ENCODE results near the gene SALL4. TPM values are rescaled to one million over a fixed set of nuclear protein-coding genes. Genes with fewer than 3 reads are reported as not detected.

SALL4 gene
- total RNA-seq, 1 experiment from 2014 or later, result 0.49 TPM

- ChIA-PET POLR2A (no interaction called here), CTCF (interaction anchor here (0.6 kb wide), 1 partner anchor 313 kb away, joined by 3 read pairs; no protein-coding TSS in a partner anchor)
- H3K36me3 Mint-ChIP-seq (ENCODE audit: insufficient read depth, unreplicated experiment), result no peaks in the 10 kb centered on the region
- intact Hi-C loops (cut with micrococcal nuclease), result no loop called here
- H3K4me3 Mint-ChIP-seq (ENCODE audit: unreplicated experiment), result no peak overlapping the region
- DNase-seq (ENCODE audit: unreplicated experiment), result no peak
- no peak for TF ChIP-seq CTCF (IDR thresholded peaks at IDR 0.05; ENCODE audit: unreplicated experiment)
- BruUV-seq (replicated peaks), result no TSS peak
- H3K4me1 Mint-ChIP-seq (ENCODE audit: insufficient read depth, unreplicated experiment), result peaks cover 6% of the 10 kb centered on the region
- no peaks in the 10 kb centered on the region for H3K27me3 Mint-ChIP-seq (ENCODE audit: insufficient read depth, unreplicated experiment)
- no peak overlapping the region for H3K27ac Mint-ChIP-seq (ENCODE audit: low read depth, unreplicated experiment)
- H3K9me3 Mint-ChIP-seq (ENCODE audit: unreplicated experiment), result no peaks in the 10 kb centered on the region
Observed at GRCh38 chr20:51772236-51772635, 30.1 kb downstream of the SALL4 start.

DNA sequence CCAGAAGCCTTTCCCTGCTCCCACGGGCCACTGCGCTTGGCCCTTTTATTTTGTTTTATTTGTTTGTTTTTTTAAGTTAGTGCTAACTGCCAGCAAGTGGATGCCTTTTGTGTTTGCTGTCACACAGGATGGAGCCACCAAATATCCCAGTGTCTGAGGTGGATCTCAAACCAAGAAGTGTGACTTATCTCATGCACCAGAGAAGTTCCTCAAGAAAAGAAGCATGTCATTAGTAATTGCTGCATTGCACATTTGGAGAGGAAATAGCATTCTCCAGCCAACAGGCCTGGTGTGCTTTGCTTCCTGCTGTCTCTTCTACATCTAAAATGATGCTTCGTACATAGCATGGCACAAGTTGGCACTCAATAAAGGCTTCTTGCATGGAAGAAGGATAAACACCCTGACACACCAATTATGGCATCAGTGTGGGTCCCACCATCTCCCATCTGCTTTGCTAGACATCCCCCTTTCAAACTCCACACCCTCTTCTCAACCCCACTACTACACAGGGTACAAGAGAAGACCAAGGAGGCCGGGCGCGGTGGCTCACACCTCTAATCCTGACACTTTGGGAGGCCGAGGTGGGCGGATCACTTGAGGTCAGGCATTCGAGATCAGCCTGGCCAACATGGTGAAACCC, 32.2 kb downstream of the SALL4 start:
- Mint-ChIP-seq H3K36me3 (ENCODE audit: insufficient read depth, unreplicated experiment) (no peaks in the 10 kb centered on the region), H3K27me3 (ENCODE audit: insufficient read depth, unreplicated experiment) (no peaks in the 10 kb centered on the region), H3K9me3 (ENCODE audit: unreplicated experiment) (no peaks in the 10 kb centered on the region), H3K4me1 (ENCODE audit: insufficient read depth, unreplicated experiment) (peaks cover 6% of the 10 kb centered on the region), H3K27ac (ENCODE audit: low read depth, unreplicated experiment) (no peak overlapping the region), H3K4me3 (ENCODE audit: unreplicated experiment) (no peak overlapping the region)
- TF ChIP-seq CTCF (IDR thresholded peaks at IDR 0.05; ENCODE audit: unreplicated experiment), result no peak
- ChIA-PET CTCF (interaction anchor here (0.6 to 0.7 kb wide), 5 partner anchors 120 to 473 kb away, joined by 3 to 7 read pairs (median 3); no protein-coding TSS in a partner anchor), POLR2A (no interaction called here)
- intact Hi-C loops (cut with micrococcal nuclease), result loop anchor here (10.0 kb wide), 1 partner anchor 135 kb away; no protein-coding TSS in a partner anchor
- no TSS peak for BruUV-seq (replicated peaks)
- no peak for DNase-seq (ENCODE audit: unreplicated experiment)

- no peak for DNase-seq (ENCODE audit: unreplicated experiment)
- H3K36me3 Mint-ChIP-seq (ENCODE audit: insufficient read depth, unreplicated experiment), result no peaks in the 10 kb centered on the region
- H3K27ac Mint-ChIP-seq (ENCODE audit: low read depth, unreplicated experiment), result peak overlapping the region; percentile 57
- BruUV-seq (replicated peaks), result no TSS peak
- H3K4me3 Mint-ChIP-seq (ENCODE audit: unreplicated experiment), result peak overlapping the region; percentile 74
- TF ChIP-seq CTCF (IDR thresholded peaks at IDR 0.05; ENCODE audit: unreplicated experiment), result no peak
- no peaks in the 10 kb centered on the region for H3K9me3 Mint-ChIP-seq (ENCODE audit: unreplicated experiment)
- H3K27me3 Mint-ChIP-seq (ENCODE audit: insufficient read depth, unreplicated experiment), result no peaks in the 10 kb centered on the region
- peaks cover 6% of the 10 kb centered on the region for H3K4me1 Mint-ChIP-seq (ENCODE audit: insufficient read depth, unreplicated experiment)
- POLR2A ChIA-PET, result interaction anchor here (1.0 kb wide), 1 partner anchor 11 kb away, joined by 3 read pairs; no protein-coding TSS in a partner anchor
- intact Hi-C loops (cut with micrococcal nuclease), result loop anchor here (10.0 kb wide), 1 partner anchor 134 kb away; no protein-coding TSS in a partner anchor
- CTCF ChIA-PET, result interaction anchor here (0.5 to 0.7 kb wide), 5 partner anchors 31 to 305 kb away, joined by 3 to 7 read pairs (median 6); no protein-coding TSS in a partner anchor
Observed at GRCh38 chr20:51768759-51769517, 33.4 kb downstream of the SALL4 start.
